NCI-H446 (cell line): ENCODE data around the gene PPP1R13B.
"Not testable (repeated sequence)": the region's sequence is repeated elsewhere in the genome, so short reads cannot be mapped to it uniquely, and the experiment has no call there.

Experiments used
- DNase-seq, 2 experiments: peaks; one replicate each; lab custom pipeline; 2025; lab: John Stamatoyannopoulos, UW

Gene PPP1R13B

GRCh38 chr14:103832046-103832445 is 15.3 kb downstream of the PPP1R13B start:
- no peak for DNase-seq

- DNase-seq: no peak
Measured at GRCh38 chr14:103830511-103831270, 16.7 kb downstream of the PPP1R13B start.

DNA sequence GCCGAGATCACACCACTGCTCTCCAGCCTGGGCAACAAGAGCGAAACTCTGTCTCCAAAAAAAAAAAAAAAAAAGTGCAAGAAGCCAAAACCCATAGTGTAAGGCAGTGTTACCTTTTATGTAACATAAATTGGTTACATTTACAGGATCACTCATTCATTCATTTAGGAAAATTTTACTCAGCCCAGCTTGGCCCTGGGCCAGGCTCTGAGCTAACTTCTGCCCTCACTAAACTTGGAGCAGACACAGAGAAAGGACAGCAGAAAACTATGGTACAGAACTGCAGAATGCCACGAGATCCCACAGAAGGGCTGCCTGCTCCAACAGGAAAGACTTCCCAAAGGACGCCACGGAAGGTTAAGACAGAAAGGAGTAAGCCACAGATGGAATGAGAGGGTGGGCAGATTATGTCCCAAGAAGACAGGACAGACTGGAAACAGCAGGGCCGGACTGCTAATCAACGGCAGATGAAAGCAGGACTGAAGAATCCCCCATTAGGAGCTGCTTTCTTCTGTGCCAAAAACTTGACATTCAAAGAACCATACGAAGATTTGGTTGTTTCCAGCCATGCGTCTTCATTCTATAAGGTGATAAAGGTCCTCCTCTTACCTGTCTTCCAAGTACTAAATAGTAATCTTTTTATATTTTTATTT is 18.9 kb downstream of the PPP1R13B start:
- peak in 1 of 2 experiments; percentile 48 for DNase-seq

DNA sequence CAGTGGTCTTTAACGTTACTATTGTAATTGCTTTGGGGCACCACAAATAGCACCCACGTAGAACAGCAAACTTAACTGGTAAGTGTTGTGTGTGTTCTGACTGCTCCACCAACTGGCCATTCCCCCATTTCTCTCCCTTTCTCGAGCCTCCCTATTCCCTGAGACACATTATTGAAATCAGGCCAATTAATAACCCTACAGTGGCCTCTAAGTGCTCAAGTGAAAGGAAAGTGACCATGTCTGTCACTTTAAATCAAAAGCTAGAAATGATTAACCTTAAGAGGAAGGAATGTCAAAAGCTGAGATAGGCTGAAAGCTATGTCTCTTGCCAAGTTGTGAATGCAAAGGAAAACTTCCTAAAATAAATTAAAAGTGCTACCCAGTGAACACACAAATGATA is 22.3 kb downstream of the PPP1R13B start:
- no peak for DNase-seq

DNA sequence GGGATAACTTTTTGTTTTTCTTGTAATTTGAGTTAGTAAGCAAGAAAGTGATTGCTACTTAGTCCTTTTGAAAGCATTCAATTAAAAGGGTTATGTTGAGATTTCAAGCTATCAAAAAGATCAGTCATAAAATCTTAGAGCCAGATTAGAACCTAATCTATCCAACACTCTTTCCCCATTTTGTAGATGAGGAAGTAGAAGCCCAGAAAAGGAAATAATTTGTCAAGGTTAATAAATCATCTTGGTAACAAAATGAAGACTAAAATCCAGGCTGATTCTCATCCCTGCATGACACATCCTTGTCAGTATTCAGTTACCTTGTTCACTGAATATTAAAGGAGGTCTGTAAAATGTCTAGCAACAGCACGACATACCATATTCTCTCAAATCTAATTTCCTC is 26.5 kb downstream of the PPP1R13B start:
- no peak for DNase-seq

- DNase-seq: no peak
Measured at GRCh38 chr14:103820382-103820781, 27.0 kb downstream of the PPP1R13B start.

DNA sequence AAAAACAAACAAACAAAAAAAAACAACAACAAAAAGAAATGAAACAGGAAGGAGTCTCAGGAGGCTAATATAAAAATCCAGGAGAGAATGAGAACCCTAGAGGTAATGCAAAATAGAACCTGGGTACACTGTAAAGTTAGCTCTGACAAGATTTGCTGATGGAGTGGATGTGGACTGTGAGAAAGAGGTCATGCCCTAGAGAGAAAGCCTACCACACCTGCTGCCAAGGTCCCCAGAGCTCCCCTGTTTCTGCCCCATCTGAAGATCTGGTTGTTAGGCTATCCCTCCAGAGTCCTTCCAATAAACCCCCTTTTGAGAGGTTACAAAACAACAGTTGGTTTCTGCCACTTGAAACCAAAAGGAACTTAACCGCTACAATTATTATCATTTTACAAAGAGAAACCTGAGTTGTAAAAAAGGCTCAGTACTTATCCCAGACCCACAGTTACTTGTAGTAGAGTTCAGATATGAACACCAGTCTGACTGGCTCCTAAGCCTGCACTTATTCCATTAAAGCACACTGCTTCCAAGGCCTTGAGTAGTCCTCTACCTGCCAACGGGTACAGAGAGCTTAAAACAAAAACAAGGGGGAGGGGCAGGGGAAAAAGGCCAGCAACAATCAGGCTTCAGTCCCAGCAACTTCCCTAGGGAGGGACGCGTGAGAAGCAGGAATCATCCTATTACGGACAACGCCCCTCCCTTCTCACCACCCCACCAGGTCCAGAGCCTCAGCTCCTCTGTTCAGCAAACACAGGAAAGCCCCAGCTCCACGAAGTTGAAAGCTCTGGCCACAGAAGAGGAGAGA is 27.7 kb downstream of the PPP1R13B start:
- peak in 1 of 2 experiments; percentile 27 for DNase-seq

DNA sequence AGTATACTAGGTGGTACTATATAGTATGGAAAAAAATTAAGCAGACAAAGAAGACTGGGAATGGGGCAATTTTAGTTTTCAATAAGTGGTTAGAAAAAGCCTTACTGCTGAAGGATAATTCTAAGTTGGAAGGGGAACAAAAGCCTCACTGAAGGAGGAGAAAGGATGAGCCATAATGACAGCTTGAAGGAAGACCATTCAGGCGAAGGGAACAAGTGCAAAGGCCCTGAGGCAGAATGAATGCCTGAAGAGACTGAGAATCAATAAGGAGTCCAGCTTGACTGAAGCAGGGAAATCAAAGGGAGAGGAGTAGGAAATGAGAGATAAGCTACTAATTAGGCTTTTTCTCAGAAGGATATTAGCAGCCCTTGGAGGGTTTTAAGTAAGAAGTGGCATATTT is 28.5 kb downstream of the PPP1R13B start:
- DNase-seq: no peak

GRCh38 chr14:103818422-103818821 is 29.0 kb downstream of the PPP1R13B start:
- DNase-seq: no peak

DNA sequence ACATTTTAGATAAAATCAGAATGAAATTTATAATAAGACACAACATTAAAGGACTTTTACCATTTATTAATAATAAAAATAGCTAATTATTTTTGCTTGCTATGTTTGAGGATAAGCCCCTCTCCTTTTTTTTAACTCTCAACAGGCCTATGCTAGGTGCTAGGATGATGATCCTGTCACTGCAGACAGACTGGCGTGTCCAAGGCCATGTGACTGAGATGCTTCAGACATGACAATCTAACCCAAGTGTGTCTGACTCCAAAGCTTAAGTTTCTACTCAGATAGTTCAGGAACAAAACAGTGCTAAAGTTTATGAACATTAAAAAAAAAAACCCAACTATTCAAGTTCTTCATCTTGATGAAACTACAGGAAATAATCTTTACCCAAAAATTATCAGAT is 29.8 kb downstream of the PPP1R13B start:
- DNase-seq: no peak

GRCh38 chr14:103816991-103817390 is 30.4 kb downstream of the PPP1R13B start:
- no peak for DNase-seq

DNA sequence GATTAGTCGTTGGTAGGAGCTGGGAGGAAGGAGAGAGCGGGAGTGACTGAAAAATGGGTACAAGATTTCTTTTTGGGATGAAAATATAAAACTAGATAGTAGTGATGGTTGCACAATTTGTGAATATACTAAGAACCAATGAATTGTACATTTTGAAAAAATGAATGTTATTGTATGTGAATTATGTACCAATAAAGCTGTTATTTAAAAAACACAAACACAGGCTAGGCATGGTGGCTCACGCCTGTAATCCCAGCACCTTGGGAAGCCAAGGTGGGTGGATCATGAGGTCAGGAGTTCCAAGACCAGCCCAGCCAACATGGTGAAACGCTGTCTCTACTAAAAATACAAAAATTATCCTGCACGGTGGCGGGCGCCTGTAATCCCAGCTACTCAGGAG is 32.1 kb downstream of the PPP1R13B start:
- DNase-seq: no peak

DNA sequence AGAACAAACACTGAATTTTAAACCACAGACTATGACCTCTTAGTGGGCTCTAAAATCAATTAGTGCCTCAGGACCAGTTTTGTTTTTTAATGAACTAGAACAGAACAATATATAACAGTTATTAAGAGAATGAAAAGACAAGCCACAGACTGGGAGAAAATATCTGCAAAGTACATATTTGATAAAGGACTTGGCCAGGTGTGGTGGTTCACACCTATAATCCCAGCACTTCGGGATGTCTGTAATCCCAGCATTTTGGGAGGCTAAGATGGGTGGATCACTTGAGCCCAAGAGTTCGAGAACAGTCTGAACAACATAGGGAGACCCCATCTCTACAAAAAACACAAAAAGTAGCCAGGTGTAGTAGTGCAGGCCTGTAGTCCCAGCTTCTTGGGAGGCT is 36.2 kb downstream of the PPP1R13B start:
- DNase-seq: no peak

DNA sequence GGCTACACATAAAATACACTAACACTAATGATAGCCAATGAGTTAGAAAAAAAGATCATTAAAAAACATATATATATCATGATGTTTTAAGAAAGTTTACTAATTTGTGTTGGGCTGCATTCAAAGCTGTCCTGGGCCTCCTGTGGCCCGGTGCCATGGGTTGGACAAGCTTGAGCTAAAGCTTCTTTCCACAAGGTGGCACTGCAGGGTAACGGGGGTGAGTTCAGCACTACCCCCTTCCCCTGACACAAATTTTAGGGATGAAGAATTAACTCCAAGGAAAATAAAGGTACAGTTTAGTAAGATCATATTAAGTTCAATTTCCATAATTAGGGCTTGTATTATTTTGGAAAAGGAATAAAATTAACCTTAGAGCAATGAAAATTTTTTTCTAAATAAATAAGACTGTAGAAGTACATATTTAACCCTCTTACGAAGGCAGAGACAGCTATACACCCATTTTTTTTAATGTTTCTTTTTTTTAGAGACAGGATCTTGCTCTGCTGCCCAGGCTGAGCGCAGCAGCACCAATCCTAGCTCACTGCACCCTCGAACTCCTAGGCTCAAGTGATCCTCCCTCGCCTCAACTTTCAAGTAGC is 38.9 kb downstream of the PPP1R13B start:
- DNase-seq: peak; percentile 78 to 90

GRCh38 chr14:103806805-103807204 is 40.6 kb downstream of the PPP1R13B start:
- no peak for DNase-seq

DNA sequence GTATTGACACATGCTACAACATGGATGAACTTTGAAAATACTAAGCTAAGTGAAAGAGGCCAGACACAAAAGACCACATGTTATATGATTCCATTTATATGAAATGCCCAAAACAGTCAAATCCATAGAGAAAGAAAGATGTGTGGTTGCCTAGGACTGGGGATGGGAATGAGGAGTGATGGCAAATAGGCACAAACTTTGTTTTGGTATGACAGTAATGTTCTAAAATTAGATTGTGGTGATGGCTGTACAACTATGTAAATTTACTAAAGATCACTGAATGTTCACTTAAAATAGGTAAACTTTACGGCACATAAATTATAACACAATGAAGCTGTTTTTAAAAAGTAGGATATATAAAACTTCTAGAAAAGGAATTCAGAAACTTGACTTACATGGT is 41.7 kb downstream of the PPP1R13B start:
- DNase-seq: no peak

- DNase-seq: no peak
Measured at GRCh38 chr14:103803661-103804060, 43.7 kb downstream of the PPP1R13B start.

GRCh38 chr14:103802356-103802755 is 45.0 kb downstream of the PPP1R13B start:
- DNase-seq: no peak

DNA sequence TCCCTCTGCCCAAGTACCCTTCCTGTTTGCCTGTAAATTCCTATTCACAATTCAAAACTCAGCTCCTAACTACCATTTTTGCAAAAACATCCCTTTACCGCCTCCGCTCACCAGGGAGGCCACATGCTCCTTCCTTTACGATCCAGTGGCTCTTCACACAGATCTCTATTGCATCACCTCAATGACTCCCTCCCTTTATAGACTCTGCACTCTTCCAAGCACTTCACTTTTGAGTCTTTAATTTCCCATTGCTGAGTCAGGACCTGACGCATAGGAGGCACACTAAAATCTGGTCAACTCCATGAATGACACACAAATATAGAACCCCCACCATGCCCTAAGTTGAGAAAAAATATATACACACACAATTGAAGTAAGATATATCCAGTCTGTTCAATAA is 45.9 kb downstream of the PPP1R13B start:
- no peak for DNase-seq

DNA sequence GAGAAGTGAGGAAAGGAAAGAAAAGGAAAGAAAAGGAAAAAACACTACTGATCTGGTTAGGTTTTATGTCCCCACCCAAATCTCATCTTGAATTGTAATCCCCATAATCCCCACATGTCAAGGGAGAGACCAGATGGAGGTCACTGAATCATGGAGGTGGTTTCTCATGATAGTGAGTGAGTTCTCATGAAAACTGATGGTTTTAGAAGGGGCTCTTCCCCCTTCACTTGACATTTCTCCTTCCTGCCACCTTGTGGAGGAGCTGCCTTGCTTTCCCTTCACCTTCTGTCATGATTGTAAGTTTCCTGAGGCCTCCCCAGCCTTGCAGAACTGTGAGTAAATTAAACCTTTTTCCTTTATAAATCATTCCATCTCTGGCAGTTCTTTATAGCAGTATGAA is 54.2 kb downstream of the PPP1R13B start:
- not testable (repeated sequence) for DNase-seq

GRCh38 chr14:103788086-103788485 is 59.3 kb downstream of the PPP1R13B start:
- no peak for DNase-seq

DNA sequence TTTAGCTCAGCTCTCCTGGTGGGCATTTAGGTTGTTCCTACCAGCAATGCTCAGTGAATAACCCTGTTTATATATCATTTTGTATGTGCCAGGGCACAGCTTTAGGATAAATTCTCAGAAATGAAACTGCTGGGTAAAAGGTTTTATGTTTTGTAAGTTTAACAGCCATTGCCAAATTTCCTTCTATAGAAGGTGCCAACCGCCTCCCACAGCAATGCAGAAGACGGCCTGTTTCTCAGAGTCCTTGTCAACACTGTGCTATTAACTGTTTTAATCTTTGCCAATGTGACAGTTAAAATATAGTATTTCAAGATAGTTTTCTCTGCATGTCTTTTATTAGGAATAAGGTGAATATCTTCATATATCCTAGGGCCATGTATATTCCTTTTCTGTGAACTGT is 65.0 kb downstream of the PPP1R13B start:
- DNase-seq: no peak
